GM13976 (cell line): ENCODE results near the gene EFCAB14.

Experiments used
- DNase-seq: peaks from one replicate; pipeline ENCODE4 v3.0.0; 2012; ENCODE audit warnings: low spot score
- CTCF ChIP-seq: IDR thresholded peaks from 2 replicates; pipeline ENCODE4 v1.5.1; 2012; ENCODE audit warnings: borderline replicate concordance, mild to moderate bottlenecking; ENCODE audit not compliant: insufficient read depth; ENCODE audit errors: extremely low read depth, missing control alignments, control extremely low read depth
- in situ Hi-C: fragments of 300-500 bp; cut with MboI; formaldehyde crosslinking; loops from one replicate; pipeline ENCODE4 v1.12.0; 2022; ENCODE audit warnings: low sequenced_read_pairs, mixed read lengths, inconsistent platforms; ENCODE audit not compliant: unreplicated experiment

Gene EFCAB14

GRCh38 chr1:46718727-46719622 lies at the start of gene EFCAB14:
EFCAB14 (minus strand) TSS chr1:46719114; CDS start chr1:46718087, 1,027 bp downstream.
- peak; percentile 99 for DNase-seq
- in situ Hi-C loops: no loop called here
- no peak for TF ChIP-seq CTCF

GRCh38 chr1:46768445-46768844 lies 49.5 kb upstream of the EFCAB14 start:
- TF ChIP-seq CTCF: no peak
- no peak for DNase-seq
- in situ Hi-C loops: no loop called here

- TF ChIP-seq CTCF: no peak
- DNase-seq: no peak
- in situ Hi-C loops: no loop called here
Measured at GRCh38 chr1:46767649-46768282, 48.9 kb upstream of the EFCAB14 start.

- no peak for TF ChIP-seq CTCF
- in situ Hi-C loops: no loop called here
- no peak for DNase-seq
Measured at GRCh38 chr1:46764402-46764801, 45.5 kb upstream of the EFCAB14 start.

GRCh38 chr1:46761740-46762139 lies 42.8 kb upstream of the EFCAB14 start:
- no peak for DNase-seq
- TF ChIP-seq CTCF: no peak
- in situ Hi-C loops: no loop called here

- TF ChIP-seq CTCF: no peak
- in situ Hi-C loops: no loop called here
- no peak for DNase-seq
Measured at GRCh38 chr1:46760558-46761166, 41.7 kb upstream of the EFCAB14 start.
